Osteocyte (in vitro differentiated cells): ENCODE results near the gene ZNRF1. TPM values are rescaled to one million over a fixed set of nuclear protein-coding genes. Genes with fewer than 3 reads are reported as not detected.

Experiments
- DNase-seq: peaks from one replicate; pipeline ENCODE4 v3.0.0; 2021; ENCODE audit warnings: mixed read lengths; ENCODE audit not compliant: unreplicated experiment; ENCODE audit errors: extremely low spot score
- H3K27ac Mint-ChIP-seq: one replicate; pipeline ENCODE4 v1.8.0; 2021; ENCODE audit warnings: mild to moderate bottlenecking, mixed read lengths; ENCODE audit not compliant: unreplicated experiment
- H3K27me3 Mint-ChIP-seq: one replicate; pipeline ENCODE4 v1.8.0; 2021; ENCODE audit warnings: mixed read lengths; ENCODE audit not compliant: unreplicated experiment
- H3K36me3 Mint-ChIP-seq: one replicate; pipeline ENCODE4 v1.8.0; 2021; ENCODE audit warnings: mixed read lengths; ENCODE audit not compliant: unreplicated experiment
- H3K4me1 Mint-ChIP-seq: one replicate; pipeline ENCODE4 v1.8.0; 2021; ENCODE audit warnings: mixed read lengths; ENCODE audit not compliant: unreplicated experiment
- H3K4me3 Mint-ChIP-seq: one replicate; pipeline ENCODE4 v1.8.0; 2021; ENCODE audit warnings: mild to moderate bottlenecking, moderate library complexity, mixed read lengths; ENCODE audit not compliant: unreplicated experiment
- H3K9me3 Mint-ChIP-seq: one replicate; pipeline ENCODE4 v1.8.0; 2021; ENCODE audit warnings: mixed read lengths; ENCODE audit not compliant: unreplicated experiment
- CTCF ChIP-seq: fragments of 200-600 bp; sonication (generic); IDR thresholded peaks from 2 replicates; pipeline ENCODE4 v1.5.0; 2021; ENCODE audit warnings: antibody characterized with exemption, mild to moderate bottlenecking, moderate library complexity
- total RNA-seq: library from RNA; stranded (reverse); gene quantifications from 2 replicates; pipeline ENCODE4 v1.2.1, GENCODE V29; 2021

ZNRF1 gene
- total RNA-seq, 1 donor from 2014 or later, result 32.1 TPM

- Mint-ChIP-seq H3K4me3 (peak overlapping the region; percentile 91), H3K27ac (peak overlapping the region; percentile 85), H3K9me3 (no peaks in the 10 kb centered on the region), H3K4me1 (peaks cover 28% of the 10 kb centered on the region), H3K27me3 (peaks cover 3% of the 10 kb centered on the region), H3K36me3 (no peaks in the 10 kb centered on the region)
- DNase-seq, result no peak
- peak; percentile 18 for TF ChIP-seq CTCF
Observed at GRCh38 chr16:75000481-75001081, 1.8 kb downstream of the ZNRF1 start.

- no peak overlapping the region for H3K27ac Mint-ChIP-seq
- H3K27me3 Mint-ChIP-seq, result no peaks in the 10 kb centered on the region
- H3K4me3 Mint-ChIP-seq, result no peak overlapping the region
- no peaks in the 10 kb centered on the region for H3K9me3 Mint-ChIP-seq
- H3K4me1 Mint-ChIP-seq, result peaks cover 28% of the 10 kb centered on the region
- no peak for DNase-seq
- no peaks in the 10 kb centered on the region for H3K36me3 Mint-ChIP-seq
- TF ChIP-seq CTCF, result no peak
Observed at GRCh38 chr16:75002474-75002873, 3.6 kb downstream of the ZNRF1 start.

GRCh38 chr16:75003931-75004330 lies 5.1 kb downstream of the ZNRF1 start:
- no peaks in the 10 kb centered on the region for H3K36me3 Mint-ChIP-seq
- no peak for DNase-seq
- peaks cover 28% of the 10 kb centered on the region for H3K4me1 Mint-ChIP-seq
- no peaks in the 10 kb centered on the region for H3K9me3 Mint-ChIP-seq
- TF ChIP-seq CTCF, result no peak
- H3K27ac Mint-ChIP-seq, result no peak overlapping the region
- no peak overlapping the region for H3K4me3 Mint-ChIP-seq
- no peaks in the 10 kb centered on the region for H3K27me3 Mint-ChIP-seq

- no peak for DNase-seq
- TF ChIP-seq CTCF, result no peak
- Mint-ChIP-seq H3K9me3 (no peaks in the 10 kb centered on the region), H3K36me3 (no peaks in the 10 kb centered on the region), H3K4me1 (peaks cover 28% of the 10 kb centered on the region), H3K4me3 (no peak overlapping the region), H3K27me3 (no peaks in the 10 kb centered on the region), H3K27ac (no peak overlapping the region)
Observed at GRCh38 chr16:75004460-75004859, 5.6 kb downstream of the ZNRF1 start.

- DNase-seq, result no peak
- H3K27me3 Mint-ChIP-seq, result no peaks in the 10 kb centered on the region
- H3K4me3 Mint-ChIP-seq, result no peak overlapping the region
- H3K27ac Mint-ChIP-seq, result no peak overlapping the region
- no peaks in the 10 kb centered on the region for H3K9me3 Mint-ChIP-seq
- no peak for TF ChIP-seq CTCF
- H3K4me1 Mint-ChIP-seq, result peaks cover 20% of the 10 kb centered on the region
- no peaks in the 10 kb centered on the region for H3K36me3 Mint-ChIP-seq
Observed at GRCh38 chr16:75005697-75006096, 6.9 kb downstream of the ZNRF1 start.
